Measurements from ENCODE around the gene CHSY1. TPM values are rescaled to one million over a fixed set of nuclear protein-coding genes. Genes with fewer than 3 reads are reported as not detected.

Gene CHSY1
- total and polyA plus RNA-seq, 2 of the 4 experiments (the other 2 are of a cell fraction): 40.9 to 53.2 TPM

DNA sequence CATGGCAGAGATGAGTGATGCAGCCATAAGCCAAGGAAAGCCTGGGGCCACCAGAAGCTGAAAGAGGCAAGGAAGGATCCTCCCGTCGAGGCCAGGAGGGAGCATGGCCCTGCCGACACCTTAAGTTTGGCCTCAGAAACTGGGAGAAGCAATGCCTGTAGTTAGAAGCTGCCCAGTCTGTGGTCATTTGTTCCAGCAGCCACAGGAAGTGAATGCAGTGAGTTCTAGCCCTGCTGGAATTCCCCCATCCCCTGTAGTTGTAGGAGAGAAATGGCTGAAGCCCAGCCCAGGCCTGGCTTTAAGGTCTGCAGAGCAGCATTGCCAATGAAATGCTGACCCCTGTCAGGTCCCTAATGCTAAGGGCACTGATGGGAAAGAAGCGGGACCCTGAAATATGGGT, 12.2 kb upstream of the CHSY1 start:
- dilution Hi-C loops (cut with HindIII; ENCODE audit: low sequenced_read_pairs, unreplicated experiment) (no loop called here), in situ Hi-C loops (cut with MboI; ENCODE audit: low sequenced_read_pairs) (loop anchor here (10.0 to 25.0 kb wide), 3 partner anchors 352 to 629 kb away; partner anchors contain the start of gene LRRK1), intact Hi-C loops (cut with micrococcal nuclease) (no loop called here)
- H3K79me1 ChIP-seq (ENCODE audit: low read depth in 1 of 2, low read length in 2 of 2): 0 out of 4 replicates have a peak, but pooled peaks cover 0 to 6% of the 10 kb centered on the region in 2 experiments
- peaks cover 23% of the 10 kb centered on the region for H3K9me1 ChIP-seq (ENCODE audit: insufficient read depth, low read length)
- peaks cover 10% of the 10 kb centered on the region for H3K4me1 ChIP-seq (ENCODE audit: control insufficient read depth, insufficient read depth, low read length)
- no peak overlapping the region for H2AK5ac ChIP-seq (ENCODE audit: low read depth, low read length)
- no peak overlapping the region for H3K4me2 ChIP-seq (ENCODE audit: low read depth, low read length)
- peaks cover 9% of the 10 kb centered on the region; the same call in 1 of the 2 replicates for H4K20me1 ChIP-seq (ENCODE audit: insufficient read depth, low read length)
- no peak overlapping the region for H2BK15ac ChIP-seq (ENCODE audit: low read depth, low read length)
- CTCF ChIA-PET: no interaction called here
- POLR2A ChIA-PET (ENCODE audit: unreplicated experiment): no interaction called here
- H4K8ac ChIP-seq (ENCODE audit: low read depth in 2 of 2, low read length in 2 of 2): peak overlapping the region in 1 of 2 experiments; percentile 61; a peak in 1 of 4 replicates
- no peak overlapping the region for H3K27ac ChIP-seq (ENCODE audit: insufficient read depth, low read length)
- H2AK9ac ChIP-seq (replicated peaks; ENCODE audit: low read depth, low read length, poor library complexity): peak overlapping the region; percentile 68
- 95% methylated on average over 3 of the region's 4 CpGs; no CpG with 5 or more reads in 1 of the 2 experiments for WGBS, 2 experiments (ENCODE audit: extremely low coverage in 2 of 2, insufficient read length in 1 of 2)
- H4K91ac ChIP-seq (ENCODE audit: insufficient read depth, low read depth, low read length): no peak overlapping the region
- no peak overlapping the region for H2BK20ac ChIP-seq (ENCODE audit: low read depth, low read length)
- TF ChIP-seq USF2 (IDR thresholded peaks at IDR 0.05; ENCODE audit: low read depth, low read length) (no peak), MAFK (IDR thresholded peaks at IDR 0.05; ENCODE audit: low read depth, low read length) (no peak), CTCF (conservative IDR thresholded peaks at IDR 0.05; ENCODE audit: low read depth, low read length) (no peak), POLR2A (IDR thresholded peaks at IDR 0.05; ENCODE audit: low read depth, low read length) (no peak), RFX5 (IDR thresholded peaks at IDR 0.05; ENCODE audit: low read depth, low read length) (no peak), RCOR1 (IDR thresholded peaks at IDR 0.05; ENCODE audit: insufficient replicate concordance, low read length) (no peak), RAD21 (IDR thresholded peaks at IDR 0.05; ENCODE audit: low read length) (no peak), CHD1 (IDR thresholded peaks at IDR 0.05; ENCODE audit: low read depth, low read length) (no peak), MAZ (IDR thresholded peaks at IDR 0.05; ENCODE audit: borderline replicate concordance, low read depth, low read length) (no peak), MXI1 (IDR thresholded peaks at IDR 0.05; ENCODE audit: borderline replicate concordance, low read depth, low read length) (no peak), FOS (IDR thresholded peaks at IDR 0.05; ENCODE audit: low read depth, low read length) (no peak), BHLHE40 (IDR thresholded peaks at IDR 0.05; ENCODE audit: low read depth, low read length) (no peak), CEBPB (IDR thresholded peaks at IDR 0.05; ENCODE audit: low read depth, low read length) (no peak), NFE2L2 (IDR thresholded peaks at IDR 0.05; ENCODE audit: low read depth, low read length) (no peak)
- H3K4ac ChIP-seq (ENCODE audit: low read depth, low read length): peak overlapping the region; percentile 22; the same call in 1 of the 2 replicates
- H3K36me3 ChIP-seq (ENCODE audit: control insufficient read depth, insufficient read depth, low read length): peaks cover 4% of the 10 kb centered on the region
- ATAC-seq (ENCODE audit: low read depth): no peak
- peak overlapping the region; percentile 75 for H2AFZ ChIP-seq (replicated peaks; ENCODE audit: low read length, poor library complexity)
- H3K14ac ChIP-seq (replicated peaks; ENCODE audit: low read depth, low read length): no peak overlapping the region
- no TSS peak for BruUV-seq (replicated peaks)
- H4K5ac ChIP-seq (ENCODE audit: low read depth, low read length): no peak overlapping the region
- peak overlapping the region; percentile 52; the same call in 1 of the 2 replicates for H2BK120ac ChIP-seq (ENCODE audit: low read depth, low read length)
- no peak overlapping the region for H3K4me3 ChIP-seq (ENCODE audit: insufficient read depth, low read depth, low read length)
- H3K18ac ChIP-seq (ENCODE audit: low read depth, low read length): no peak overlapping the region
- no peak overlapping the region for H3K23ac ChIP-seq (ENCODE audit: low read depth, low read length)
- H3K9me3 ChIP-seq (ENCODE audit: control insufficient read depth, insufficient read depth, low read length): no peaks in the 10 kb centered on the region
- no peak overlapping the region for H3K9ac ChIP-seq (ENCODE audit: low read depth, low read length)
- H3K56ac ChIP-seq (ENCODE audit: extremely low read depth, insufficient read depth, low read length): no peak overlapping the region
- H3K27me3 ChIP-seq (ENCODE audit: control insufficient read depth, insufficient read depth, low read length): no peaks in the 10 kb centered on the region
- no peak overlapping the region for H2BK5ac ChIP-seq (ENCODE audit: low read depth, low read length, poor library complexity, severe bottlenecking)
- DNase-seq: peak; percentile 46
